Endodermal cell (in vitro differentiated cells): Measurements from ENCODE around the gene ARL15. TPM values are rescaled to one million over a fixed set of nuclear protein-coding genes. Genes with fewer than 3 reads are reported as not detected.

Experiments used
- DNase-seq: peaks from one replicate; pipeline ENCODE4 v3.0.0-alpha.2; 2017
- H3K27ac ChIP-seq: 2 replicates; pipeline ENCODE4 v1.5.1; 2013; ENCODE audit warnings: mild to moderate bottlenecking, low read depth, low read length, moderate library complexity
- H3K27me3 ChIP-seq: 2 replicates; pipeline ENCODE4 v1.6.1; 2013; ENCODE audit warnings: mild to moderate bottlenecking, low read length, moderate library complexity; ENCODE audit not compliant: insufficient read depth, control insufficient read depth, poor library complexity, severe bottlenecking
- H3K36me3 ChIP-seq: 2 replicates; pipeline ENCODE4 v1.7.0; 2013; ENCODE audit warnings: mild to moderate bottlenecking, low read length, moderate library complexity; ENCODE audit not compliant: control insufficient read depth, insufficient read depth
- H3K4me1 ChIP-seq: one replicate; pipeline ENCODE4 v1.7.0; 2013; ENCODE audit warnings: low read length; ENCODE audit not compliant: control insufficient read depth, insufficient read depth
- H3K4me3 ChIP-seq: 2 replicates; pipeline ENCODE4 v1.5.1; 2013; ENCODE audit warnings: mild to moderate bottlenecking, low read length, moderate library complexity
- H3K9ac ChIP-seq: 2 replicates; pipeline ENCODE4 v1.6.1; 2013; ENCODE audit warnings: mild to moderate bottlenecking, low read length, moderate library complexity; ENCODE audit not compliant: poor library complexity, severe bottlenecking; ENCODE audit errors: extremely low read depth
- H3K9me3 ChIP-seq: 2 replicates; pipeline ENCODE4 v1.6.1; 2013; ENCODE audit warnings: mild to moderate bottlenecking, low read length, moderate library complexity; ENCODE audit not compliant: control insufficient read depth
- H3K27ac Mint-ChIP-seq: 2 replicates; pipeline ENCODE4 v1.8.0; 2020; ENCODE audit warnings: mixed read lengths
- H3K27me3 Mint-ChIP-seq: 2 replicates; pipeline ENCODE4 v1.8.0; 2021; ENCODE audit warnings: mild to moderate bottlenecking, mixed read lengths; ENCODE audit not compliant: insufficient read depth
- H3K36me3 Mint-ChIP-seq: 2 replicates; pipeline ENCODE4 v1.8.0; 2020; ENCODE audit warnings: low read depth, mixed read lengths
- H3K4me1 Mint-ChIP-seq: 2 replicates; pipeline ENCODE4 v1.8.0; 2020; ENCODE audit warnings: mixed read lengths
- H3K4me3 Mint-ChIP-seq: 2 replicates; pipeline ENCODE4 v1.8.0; 2020; ENCODE audit warnings: mild to moderate bottlenecking, moderate library complexity, mixed read lengths
- H3K9me3 Mint-ChIP-seq: 2 replicates; pipeline ENCODE4 v1.8.0; 2020; ENCODE audit warnings: mild to moderate bottlenecking, mixed read lengths
- WGBS, 2 experiments: methylation state at CpG; one replicate each; pipeline versions ENCODE4 v1.1.5 to v1.1.7; 2013; ENCODE audit warnings: missing lambda C conversion rate in 2 of 2, mixed read lengths in 1 of 2; ENCODE audit not compliant: insufficient coverage in 1 of 2, insufficient read length in 1 of 2; 5-methylcytosine and 5-hydroxymethylcytosine counted together
- total RNA-seq, 2 donors: library from RNA; stranded (reverse); fragmentation: NEBNext Ultra II Directional in 1 of 2; extraction: Animal tissue kit (Norgen Biotek cat#: 25700) in 1 of 2; gene quantifications; 2 replicates in 1 of 2; 3 replicates in 1 of 2; pipeline ENCODE4 v1.2.1, GENCODE V29; 2021
- TF ChIP-seq, protein P1 (sequence below): fragments of 200-600 bp; sonication (generic); conservative IDR thresholded peaks from 2 replicates; pipeline ENCODE4 v1.5.0; 2021; ENCODE audit warnings: antibody characterized with exemption, mild to moderate bottlenecking

ARL15 gene
- total RNA-seq, 2 donors from 2014 or later = 23.3 to 24.0 TPM

DNA sequence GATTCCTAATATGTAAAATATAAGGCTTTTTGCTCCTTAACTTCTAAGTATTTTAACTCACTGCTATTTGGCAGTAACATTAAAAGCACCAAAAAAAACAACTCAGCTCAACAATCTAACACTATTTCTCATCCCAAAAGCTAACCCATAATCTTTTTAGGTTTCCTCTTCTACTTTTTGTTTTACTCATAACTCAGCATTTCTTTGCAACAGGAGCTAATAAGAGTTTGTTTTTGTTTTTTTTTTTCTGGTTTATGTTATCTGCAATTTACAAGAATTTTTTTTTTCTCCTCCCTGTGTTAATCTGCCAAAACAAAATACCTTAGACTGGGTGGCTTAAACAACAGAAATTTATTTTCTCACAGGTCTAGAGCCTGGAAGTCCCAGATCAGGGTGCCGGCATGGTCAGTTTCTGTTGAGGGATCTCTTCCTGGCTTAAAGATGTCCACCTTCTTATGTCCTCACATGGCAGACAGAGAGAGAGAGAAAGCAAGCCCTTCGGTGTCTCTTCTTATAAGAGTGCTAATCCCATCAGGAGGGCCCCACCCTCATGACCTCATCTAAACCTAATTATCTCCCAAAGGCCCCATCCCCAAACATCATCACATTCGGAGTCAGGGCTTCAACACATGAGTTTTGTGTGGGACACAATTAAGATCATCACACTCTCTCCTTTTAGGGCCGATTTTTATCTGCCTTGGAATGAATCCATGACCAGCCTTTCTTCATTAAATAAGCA lies 31.2 kb downstream of the ARL15 start:
- TF ChIP-seq, protein P1, sequence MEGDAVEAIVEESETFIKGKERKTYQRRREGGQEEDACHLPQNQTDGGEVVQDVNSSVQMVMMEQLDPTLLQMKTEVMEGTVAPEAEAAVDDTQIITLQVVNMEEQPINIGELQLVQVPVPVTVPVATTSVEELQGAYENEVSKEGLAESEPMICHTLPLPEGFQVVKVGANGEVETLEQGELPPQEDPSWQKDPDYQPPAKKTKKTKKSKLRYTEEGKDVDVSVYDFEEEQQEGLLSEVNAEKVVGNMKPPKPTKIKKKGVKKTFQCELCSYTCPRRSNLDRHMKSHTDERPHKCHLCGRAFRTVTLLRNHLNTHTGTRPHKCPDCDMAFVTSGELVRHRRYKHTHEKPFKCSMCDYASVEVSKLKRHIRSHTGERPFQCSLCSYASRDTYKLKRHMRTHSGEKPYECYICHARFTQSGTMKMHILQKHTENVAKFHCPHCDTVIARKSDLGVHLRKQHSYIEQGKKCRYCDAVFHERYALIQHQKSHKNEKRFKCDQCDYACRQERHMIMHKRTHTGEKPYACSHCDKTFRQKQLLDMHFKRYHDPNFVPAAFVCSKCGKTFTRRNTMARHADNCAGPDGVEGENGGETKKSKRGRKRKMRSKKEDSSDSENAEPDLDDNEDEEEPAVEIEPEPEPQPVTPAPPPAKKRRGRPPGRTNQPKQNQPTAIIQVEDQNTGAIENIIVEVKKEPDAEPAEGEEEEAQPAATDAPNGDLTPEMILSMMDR = no peak
- no peaks in the 10 kb centered on the region for H3K27me3 ChIP-seq
- H3K4me1 ChIP-seq = peaks cover 10% of the 10 kb centered on the region
- Mint-ChIP-seq H3K36me3 (peaks cover 5% of the 10 kb centered on the region), H3K9me3 (peaks cover 3% of the 10 kb centered on the region), H3K4me3 (no peak overlapping the region), H3K4me1 (peaks cover 18% of the 10 kb centered on the region), H3K27me3 (no peaks in the 10 kb centered on the region), H3K27ac (peak overlapping the region; percentile 41)
- 90 to 100% methylated on average over 1 to 4 of the region's 4 CpGs for WGBS, 2 experiments
- H3K9ac ChIP-seq = no peak overlapping the region
- no peak overlapping the region for H3K27ac ChIP-seq
- DNase-seq = no peak
- H3K9me3 ChIP-seq = peaks cover 11% of the 10 kb centered on the region
- H3K4me3 ChIP-seq = peak overlapping the region; percentile 60
- no peaks in the 10 kb centered on the region for H3K36me3 ChIP-seq

DNA sequence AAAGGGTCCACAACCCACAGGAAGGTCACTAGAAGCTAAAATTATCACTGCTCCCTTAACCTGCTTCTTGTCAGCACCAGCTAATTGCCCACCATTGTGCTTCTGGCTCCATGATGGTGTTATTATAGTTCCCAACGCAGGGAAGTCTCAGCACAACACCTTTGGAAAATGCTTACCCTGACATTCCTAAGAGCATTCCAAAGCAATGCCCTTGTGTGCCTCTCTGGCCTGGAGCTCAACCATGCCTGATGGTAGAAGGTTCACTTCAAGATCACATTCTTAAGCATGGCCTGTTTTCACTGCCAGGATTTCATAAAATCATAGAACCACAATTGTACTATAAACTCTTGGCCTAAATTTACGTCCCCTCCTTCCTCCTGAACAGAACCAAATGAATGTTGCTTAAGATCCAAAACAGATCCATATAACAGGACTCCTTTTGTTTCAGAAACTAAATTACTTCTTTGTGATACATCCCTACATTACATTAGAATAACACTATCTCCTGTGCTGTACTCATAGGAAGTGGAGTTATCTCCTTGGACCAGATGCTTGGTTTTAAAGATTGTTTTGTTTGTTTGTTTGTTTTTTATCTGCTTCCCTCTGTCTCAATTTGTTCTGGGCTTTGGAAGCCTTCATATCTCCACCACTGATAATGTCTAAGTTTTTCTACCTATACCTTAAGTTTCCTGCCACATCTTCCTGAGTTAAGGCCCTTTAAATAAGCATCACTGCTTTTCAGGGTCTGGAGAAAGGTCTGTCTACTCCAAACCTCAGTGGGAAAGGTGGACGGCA lies 32.1 kb downstream of the ARL15 start:
- Mint-ChIP-seq H3K36me3 (peaks cover 5% of the 10 kb centered on the region), H3K4me3 (no peak overlapping the region), H3K27me3 (no peaks in the 10 kb centered on the region), H3K4me1 (peaks cover 21% of the 10 kb centered on the region), H3K9me3 (peaks cover 3% of the 10 kb centered on the region), H3K27ac (peak overlapping the region; percentile 16)
- peaks cover 11% of the 10 kb centered on the region for H3K9me3 ChIP-seq
- TF ChIP-seq, protein P1 = no peak
- H3K4me3 ChIP-seq = peak overlapping the region; percentile 60
- WGBS, 2 experiments = 83 to 85% methylated on average over 1 to 2 of the region's 3 CpGs
- DNase-seq = no peak
- H3K27ac ChIP-seq = no peak overlapping the region
- H3K9ac ChIP-seq = no peak overlapping the region
- H3K27me3 ChIP-seq = no peaks in the 10 kb centered on the region
- no peaks in the 10 kb centered on the region for H3K36me3 ChIP-seq
- H3K4me1 ChIP-seq = peaks cover 10% of the 10 kb centered on the region

DNA sequence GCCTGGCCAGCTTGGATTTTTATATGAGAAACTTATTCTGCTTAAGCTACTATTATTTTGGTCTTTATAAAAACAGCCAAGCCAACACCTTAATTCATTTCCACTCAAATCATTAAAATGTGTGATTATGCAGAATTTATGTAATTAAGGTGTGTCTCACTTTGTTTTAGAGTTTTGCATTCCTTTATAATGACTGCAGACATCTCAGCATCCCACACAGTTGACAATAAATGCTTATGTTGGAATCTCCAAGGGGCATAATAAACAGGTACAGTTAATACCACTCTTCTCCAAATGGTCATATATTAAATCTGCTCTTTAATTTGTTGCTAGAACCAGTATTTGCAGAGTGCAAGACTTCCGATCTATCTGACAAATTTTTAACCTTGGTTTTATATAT lies 34.3 kb downstream of the ARL15 start:
- TF ChIP-seq, protein P1 = no peak
- DNase-seq = no peak
- Mint-ChIP-seq H3K9me3 (peaks cover 3% of the 10 kb centered on the region), H3K27me3 (no peaks in the 10 kb centered on the region), H3K4me3 (no peak overlapping the region), H3K36me3 (peaks cover 3% of the 10 kb centered on the region), H3K4me1 (peaks cover 21% of the 10 kb centered on the region), H3K27ac (no peak overlapping the region)
- Histone ChIP-seq H3K27me3 (no peaks in the 10 kb centered on the region), H3K4me3 (no peak overlapping the region), H3K9me3 (peaks cover 11% of the 10 kb centered on the region), H3K9ac (no peak overlapping the region), H3K4me1 (peaks cover 10% of the 10 kb centered on the region), H3K36me3 (no peaks in the 10 kb centered on the region), H3K27ac (no peak overlapping the region)
- 100% methylated on average over 1 of the region's 1 CpG; no CpG with 5 or more reads in 1 of the 2 experiments for WGBS, 2 experiments
